ENCODE data around the gene LINGO3. TPM values are rescaled to one million over a fixed set of nuclear protein-coding genes. Genes with fewer than 3 reads are reported as not detected.

The LINGO3 gene
- total RNA-seq, 2 donors from 2014 or later = not detected

- DNase-seq (ENCODE audit: low spot score) = no peak
- no peaks in the 10 kb centered on the region for H3K27me3 ChIP-seq
- H3K4me3 ChIP-seq = no peak overlapping the region
Observed at GRCh38 chr19:2280633-2281264, 27.2 kb downstream of the LINGO3 start.

GRCh38 chr19:2278459-2279158 is 29.3 kb downstream of the LINGO3 start:
- no peaks in the 10 kb centered on the region for H3K9me3 ChIP-seq
- H3K27ac ChIP-seq = no peak overlapping the region
- H3K4me3 ChIP-seq = no peak overlapping the region
- TF ChIP-seq CTCF (IDR thresholded peaks at IDR 0.05) = no peak
- H3K27me3 ChIP-seq = no peaks in the 10 kb centered on the region
- peaks cover 7% of the 10 kb centered on the region for H3K36me3 ChIP-seq
- H3K4me1 ChIP-seq = peaks cover 0 to 44% of the 10 kb centered on the region in 2 donors
- no peak for DNase-seq (ENCODE audit: low spot score)

More at GRCh38 chr19:2280633-2281264, 27.2 kb downstream of the LINGO3 start:
- peaks cover 0 to 25% of the 10 kb centered on the region in 2 donors for H3K4me1 ChIP-seq
- no peak overlapping the region for H3K27ac ChIP-seq
- no peak for TF ChIP-seq CTCF (IDR thresholded peaks at IDR 0.05)
- H3K36me3 ChIP-seq = peaks cover 7% of the 10 kb centered on the region
- no peaks in the 10 kb centered on the region for H3K9me3 ChIP-seq

DNA sequence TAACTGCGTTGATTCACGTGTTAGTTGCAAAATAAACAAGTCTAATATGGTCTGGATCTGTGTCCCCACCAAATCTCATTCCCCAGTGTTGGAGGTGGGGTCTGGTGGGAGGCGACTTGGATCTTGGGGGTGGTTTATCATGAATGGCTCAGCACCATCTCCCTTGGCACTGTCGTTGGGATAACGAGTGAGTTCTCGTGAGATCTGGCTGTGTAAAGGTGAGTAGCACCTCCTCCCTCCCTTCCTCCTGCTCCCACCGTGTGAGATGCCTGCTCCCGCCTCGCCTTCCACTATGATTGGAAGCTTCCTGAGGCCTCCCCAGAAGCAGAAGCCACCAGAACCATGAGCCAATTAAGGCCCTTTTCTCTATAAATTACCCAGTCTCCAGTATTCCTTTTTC is 30.8 kb downstream of the LINGO3 start:
- H3K36me3 ChIP-seq = peaks cover 21% of the 10 kb centered on the region
- TF ChIP-seq CTCF (IDR thresholded peaks at IDR 0.05) = no peak
- H3K4me1 ChIP-seq = peaks cover 0 to 50% of the 10 kb centered on the region in 2 donors
- no peaks in the 10 kb centered on the region for H3K9me3 ChIP-seq
- H3K27ac ChIP-seq = no peak overlapping the region
- DNase-seq (ENCODE audit: low spot score) = no peak
- H3K27me3 ChIP-seq = no peaks in the 10 kb centered on the region
- no peak overlapping the region for H3K4me3 ChIP-seq

GRCh38 chr19:2276429-2276986 is 31.4 kb downstream of the LINGO3 start:
- Histone ChIP-seq H3K36me3 (peaks cover 28% of the 10 kb centered on the region), H3K9me3 (no peaks in the 10 kb centered on the region), H3K27me3 (no peaks in the 10 kb centered on the region), H3K4me1 (peaks cover 0 to 50% of the 10 kb centered on the region in 2 donors), H3K4me3 (no peak overlapping the region), H3K27ac (no peak overlapping the region)
- no peak for TF ChIP-seq CTCF (IDR thresholded peaks at IDR 0.05)
- DNase-seq (ENCODE audit: low spot score) = no peak

- peak overlapping the region in 1 of 2 donors; percentile 32 for H3K27ac ChIP-seq
- H3K36me3 ChIP-seq = peaks cover 31% of the 10 kb centered on the region
- no peak overlapping the region for H3K4me3 ChIP-seq
- H3K4me1 ChIP-seq = peaks cover 0 to 55% of the 10 kb centered on the region in 2 donors
- DNase-seq (ENCODE audit: low spot score) = no peak
- H3K9me3 ChIP-seq = no peaks in the 10 kb centered on the region
- TF ChIP-seq CTCF (IDR thresholded peaks at IDR 0.05) = no peak
- no peaks in the 10 kb centered on the region for H3K27me3 ChIP-seq
Observed at GRCh38 chr19:2275588-2276428, 32.1 kb downstream of the LINGO3 start.
